Limb (tissue), 2 donors: ENCODE results near the gene FAM53B.
"Not testable (repeated sequence)": the region's sequence is repeated elsewhere in the genome, so short reads cannot be mapped to it uniquely, and the experiment has no call there.

ENCODE experiments used
- DNase-seq, 2 donors: peaks; one replicate each; pipeline ENCODE4 v3.0.0-alpha.2; 2016; ENCODE audit errors: extremely low spot score in 2 of 2

The FAM53B gene

GRCh38 chr10:124612611-124613498, 131.3 kb downstream of the FAM53B start:
- no peak for DNase-seq

DNA sequence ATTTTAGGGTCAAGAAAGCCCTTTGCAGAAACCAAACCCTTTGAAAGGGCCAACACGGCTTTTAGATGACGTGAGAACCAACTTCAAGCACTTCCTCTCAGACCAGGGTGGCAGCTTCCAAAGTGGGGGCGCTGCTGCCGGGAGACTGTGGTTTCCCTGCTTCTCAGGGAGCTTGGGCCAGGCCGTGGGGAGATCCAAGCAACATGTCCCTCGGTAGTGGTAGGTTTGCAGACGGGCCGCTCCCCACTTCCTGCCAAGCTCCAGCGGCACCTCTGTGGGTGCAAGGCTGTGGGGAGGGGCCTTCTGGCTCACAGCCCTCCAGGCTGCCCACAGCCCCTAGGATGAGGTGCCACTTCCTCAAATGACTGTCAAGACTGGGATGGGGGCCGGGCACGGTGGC, 132.4 kb downstream of the FAM53B start:
- no peak for DNase-seq

- not testable (repeated sequence) for DNase-seq
These were observed 133.3 kb downstream of the FAM53B start for GRCh38 chr10:124610851-124611250.

DNA sequence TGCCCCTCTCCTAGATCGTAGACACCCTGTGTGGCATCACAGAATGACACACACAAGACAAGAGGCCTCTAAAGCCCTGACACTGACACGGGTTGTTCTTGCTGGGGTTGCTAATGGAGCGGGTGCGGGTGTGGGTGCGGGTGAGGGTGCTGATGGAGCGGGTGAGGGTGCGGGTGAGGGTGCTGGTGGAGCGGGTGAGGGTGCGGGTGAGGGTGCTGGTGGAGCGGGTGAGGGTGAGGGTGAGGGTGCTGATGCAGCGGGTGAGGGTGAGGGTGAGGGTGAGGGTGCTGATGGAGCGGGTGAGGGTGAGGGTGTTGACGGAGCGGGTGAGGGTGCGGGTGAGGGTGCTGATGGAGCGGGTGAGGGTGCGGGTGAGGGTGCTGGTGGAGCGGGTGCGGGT, 134.0 kb downstream of the FAM53B start:
- DNase-seq: not testable (repeated sequence)

GRCh38 chr10:124609698-124610097, 134.5 kb downstream of the FAM53B start:
- DNase-seq: no peak

DNA sequence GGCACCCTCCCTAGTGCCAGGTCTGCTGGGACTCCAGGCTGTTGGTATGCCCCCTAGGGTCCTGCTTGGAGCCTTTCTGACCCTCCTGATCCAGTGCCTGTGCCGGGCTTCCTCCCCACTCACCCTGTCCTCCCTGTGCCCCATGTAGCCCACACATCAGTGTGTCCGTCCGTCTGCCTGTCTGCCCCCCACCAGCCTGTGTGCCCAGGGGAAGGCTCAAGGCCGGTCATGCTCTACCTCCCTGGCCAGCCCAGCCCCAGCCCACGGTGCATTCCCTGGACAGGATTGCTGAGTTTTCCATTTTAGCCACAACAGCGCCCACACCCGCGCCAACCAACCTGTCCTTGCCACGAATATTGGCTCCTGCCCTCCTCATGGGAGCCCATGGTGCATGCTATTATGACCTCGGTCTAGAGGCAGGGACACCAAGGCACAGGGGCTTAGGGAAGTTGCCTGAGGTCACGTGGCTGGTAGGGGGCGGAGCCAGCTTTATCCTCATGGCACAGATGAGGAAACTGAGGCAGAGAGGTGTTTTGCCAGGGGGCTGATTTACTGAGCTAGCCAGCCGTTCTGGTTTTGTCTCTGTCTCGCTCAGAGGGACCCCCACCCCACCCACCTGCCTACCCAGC, 136.0 kb downstream of the FAM53B start:
- no peak for DNase-seq

- no peak for DNase-seq
These were observed 136.5 kb downstream of the FAM53B start for GRCh38 chr10:124607693-124608092.

DNA sequence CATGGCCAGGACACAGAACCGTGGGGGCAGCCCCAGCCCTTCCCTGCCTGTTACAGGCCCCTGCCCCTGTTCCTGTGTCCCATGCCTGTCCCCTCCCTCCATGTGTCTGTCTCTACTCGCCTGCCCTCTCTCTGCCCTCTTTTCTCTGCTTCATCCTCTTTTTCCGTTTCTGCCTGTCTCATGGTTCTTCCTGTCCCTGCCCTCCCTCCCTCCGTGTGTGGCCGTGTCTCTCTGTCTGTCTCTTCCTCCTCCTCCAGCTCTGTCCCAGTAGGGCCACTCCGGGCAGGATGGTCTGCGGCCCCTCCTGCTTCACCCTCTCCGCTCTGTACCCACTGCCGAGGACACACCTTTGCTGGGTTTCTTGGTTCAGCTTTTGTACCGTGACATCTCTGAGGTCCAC, 137.4 kb downstream of the FAM53B start:
- DNase-seq: no peak

DNA sequence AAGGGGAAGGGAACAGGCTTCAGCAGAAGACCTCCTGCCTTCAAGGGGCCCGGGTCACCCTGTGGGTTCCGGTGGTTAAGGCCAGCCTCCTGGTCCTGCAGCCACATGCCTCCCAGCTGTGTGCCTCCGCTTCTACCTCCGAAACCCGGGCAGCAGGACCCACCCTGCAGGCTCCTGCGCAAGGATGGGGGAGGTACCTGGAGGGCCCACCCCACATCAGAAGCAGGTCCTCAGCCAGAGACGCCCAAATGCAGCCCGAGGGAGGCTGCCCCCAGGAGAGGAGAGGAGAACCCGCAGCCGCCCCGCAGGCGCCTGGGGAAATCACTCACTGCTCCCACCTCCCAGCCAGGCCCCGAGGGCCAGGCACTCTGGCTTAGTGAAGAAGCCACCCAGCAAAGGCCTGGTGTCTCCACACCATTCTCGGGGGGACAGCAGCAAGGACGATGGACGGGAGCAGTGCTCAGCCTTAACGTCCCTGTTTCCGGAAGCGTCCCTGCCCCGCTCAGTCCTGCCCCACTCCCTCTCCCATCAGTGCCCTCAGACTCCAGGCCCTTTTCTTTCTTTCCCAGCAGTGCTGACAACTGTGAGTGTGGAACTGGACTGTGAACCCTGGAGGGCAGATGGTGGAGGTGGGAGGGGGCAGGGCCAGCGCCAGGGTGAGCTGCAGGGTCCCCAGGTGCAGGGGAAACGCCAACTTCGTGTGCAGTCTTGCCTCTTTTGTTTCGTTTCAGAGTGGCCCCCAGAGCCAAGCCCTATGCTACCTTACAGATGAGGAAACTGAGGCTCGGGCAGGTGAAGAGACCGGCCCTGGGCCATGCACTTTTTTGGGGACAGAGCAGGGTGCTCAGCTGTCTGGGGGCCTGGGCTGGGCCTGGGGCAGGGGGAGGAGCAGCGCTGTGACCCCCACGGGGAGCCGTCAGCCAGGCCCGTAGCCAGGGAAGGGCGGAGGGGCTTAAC, 138.0 kb downstream of the FAM53B start:
- DNase-seq: no peak

GRCh38 chr10:124605481-124605855, 138.7 kb downstream of the FAM53B start:
- no peak for DNase-seq

DNA sequence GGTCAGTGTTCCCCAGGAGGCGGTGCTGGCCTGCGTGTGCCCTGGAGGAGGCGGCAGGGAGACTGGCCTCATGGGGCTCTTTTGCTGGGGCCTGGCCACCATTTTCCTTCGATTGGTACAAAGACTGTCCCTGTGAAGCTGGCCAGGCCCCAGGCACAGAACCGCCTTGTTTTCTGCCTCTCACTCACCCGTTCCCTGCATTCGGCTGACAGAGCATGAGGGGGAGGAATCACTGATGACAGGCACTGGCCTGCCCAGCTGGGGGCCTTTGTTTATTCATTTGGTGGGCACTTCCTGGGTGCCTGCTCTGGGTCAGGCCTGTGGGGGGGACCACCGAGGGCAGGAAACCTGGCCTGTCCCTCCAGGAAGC, 139.2 kb downstream of the FAM53B start:
- DNase-seq: no peak

DNA sequence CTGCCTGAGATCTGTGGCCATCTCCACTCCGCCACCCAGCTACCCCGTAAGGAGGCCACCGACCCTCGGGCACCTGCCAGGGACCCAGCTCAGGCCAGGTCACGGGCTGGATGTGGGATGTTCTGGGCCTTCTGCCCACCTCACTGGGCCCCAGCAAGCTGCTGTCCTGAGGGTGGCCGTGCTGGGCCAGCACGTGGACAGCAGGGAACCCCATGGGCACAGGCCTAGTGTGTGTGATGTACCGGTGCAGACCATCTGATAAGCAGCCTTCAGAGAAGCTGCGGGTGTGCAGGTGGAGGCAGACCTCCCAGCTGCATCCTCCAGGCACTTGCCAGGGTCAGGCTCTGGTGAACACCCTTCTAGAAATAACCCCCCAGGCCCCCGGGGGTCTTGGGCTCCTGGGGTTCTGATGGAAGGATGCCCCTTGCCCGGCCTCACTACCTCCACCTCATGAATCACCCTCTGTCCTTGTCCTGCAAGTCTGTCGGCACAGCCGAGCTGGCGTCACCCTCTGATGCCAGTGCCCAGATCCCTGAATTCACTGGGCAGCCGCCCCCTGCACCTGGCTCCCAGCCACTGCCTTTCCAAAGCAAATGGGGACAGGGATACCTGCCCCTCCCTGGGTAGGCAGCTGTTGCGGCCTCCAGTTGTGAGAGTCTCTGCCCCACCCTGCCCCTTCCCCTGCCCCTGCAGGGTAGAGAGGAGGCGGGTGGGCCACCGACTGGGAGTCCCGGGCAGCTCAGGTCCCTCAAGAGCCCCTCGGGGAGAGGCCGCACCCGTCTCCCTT, 139.8 kb downstream of the FAM53B start:
- DNase-seq: no peak

GRCh38 chr10:124603376-124604213, 140.6 kb downstream of the FAM53B start:
- no peak for DNase-seq

GRCh38 chr10:124602646-124603365, 141.4 kb downstream of the FAM53B start:
- no peak for DNase-seq

- DNase-seq: no peak
These were observed 142.0 kb downstream of the FAM53B start for GRCh38 chr10:124602121-124602561.

- DNase-seq: no peak
These were observed 142.6 kb downstream of the FAM53B start for GRCh38 chr10:124601431-124602120.

- no peak for DNase-seq
These were observed 143.2 kb downstream of the FAM53B start for GRCh38 chr10:124601016-124601415.

GRCh38 chr10:124600051-124600880, 143.9 kb downstream of the FAM53B start:
- no peak for DNase-seq
